Endodermal cell (in vitro differentiated cells): ENCODE measurements around the gene CXCL11. TPM values are rescaled to one million over a fixed set of nuclear protein-coding genes. Genes with fewer than 3 reads are reported as not detected.

Experiments
- DNase-seq: peaks from one replicate; pipeline ENCODE4 v3.0.0-alpha.2; 2017
- H3K27ac ChIP-seq: 2 replicates; pipeline ENCODE4 v1.5.1; 2013; ENCODE audit warnings: mild to moderate bottlenecking, low read depth, low read length, moderate library complexity
- H3K27me3 ChIP-seq: 2 replicates; pipeline ENCODE4 v1.6.1; 2013; ENCODE audit warnings: mild to moderate bottlenecking, low read length, moderate library complexity; ENCODE audit not compliant: insufficient read depth, control insufficient read depth, poor library complexity, severe bottlenecking
- H3K36me3 ChIP-seq: 2 replicates; pipeline ENCODE4 v1.7.0; 2013; ENCODE audit warnings: mild to moderate bottlenecking, low read length, moderate library complexity; ENCODE audit not compliant: control insufficient read depth, insufficient read depth
- H3K4me1 ChIP-seq: one replicate; pipeline ENCODE4 v1.7.0; 2013; ENCODE audit warnings: low read length; ENCODE audit not compliant: control insufficient read depth, insufficient read depth
- H3K4me3 ChIP-seq: 2 replicates; pipeline ENCODE4 v1.5.1; 2013; ENCODE audit warnings: mild to moderate bottlenecking, low read length, moderate library complexity
- H3K9ac ChIP-seq: 2 replicates; pipeline ENCODE4 v1.6.1; 2013; ENCODE audit warnings: mild to moderate bottlenecking, low read length, moderate library complexity; ENCODE audit not compliant: poor library complexity, severe bottlenecking; ENCODE audit errors: extremely low read depth
- H3K9me3 ChIP-seq: 2 replicates; pipeline ENCODE4 v1.6.1; 2013; ENCODE audit warnings: mild to moderate bottlenecking, low read length, moderate library complexity; ENCODE audit not compliant: control insufficient read depth
- H3K27ac Mint-ChIP-seq: 2 replicates; pipeline ENCODE4 v1.8.0; 2020; ENCODE audit warnings: mixed read lengths
- H3K27me3 Mint-ChIP-seq: 2 replicates; pipeline ENCODE4 v1.8.0; 2021; ENCODE audit warnings: mild to moderate bottlenecking, mixed read lengths; ENCODE audit not compliant: insufficient read depth
- H3K36me3 Mint-ChIP-seq: 2 replicates; pipeline ENCODE4 v1.8.0; 2020; ENCODE audit warnings: low read depth, mixed read lengths
- H3K4me1 Mint-ChIP-seq: 2 replicates; pipeline ENCODE4 v1.8.0; 2020; ENCODE audit warnings: mixed read lengths
- H3K4me3 Mint-ChIP-seq: 2 replicates; pipeline ENCODE4 v1.8.0; 2020; ENCODE audit warnings: mild to moderate bottlenecking, moderate library complexity, mixed read lengths
- H3K9me3 Mint-ChIP-seq: 2 replicates; pipeline ENCODE4 v1.8.0; 2020; ENCODE audit warnings: mild to moderate bottlenecking, mixed read lengths
- CTCF ChIP-seq: fragments of 200-600 bp; sonication (generic); conservative IDR thresholded peaks from 2 replicates; pipeline ENCODE4 v1.5.0; 2021; ENCODE audit warnings: antibody characterized with exemption, mild to moderate bottlenecking
- WGBS, 2 experiments: methylation state at CpG; one replicate each; pipeline versions ENCODE4 v1.1.5 to v1.1.7; 2013; ENCODE audit warnings: missing lambda C conversion rate in 2 of 2, mixed read lengths in 1 of 2; ENCODE audit not compliant: insufficient coverage in 1 of 2, insufficient read length in 1 of 2; 5-methylcytosine and 5-hydroxymethylcytosine counted together
- total RNA-seq, 2 donors: library from RNA; stranded (reverse); fragmentation: NEBNext Ultra II Directional in 1 of 2; extraction: Animal tissue kit (Norgen Biotek cat#: 25700) in 1 of 2; gene quantifications; 2 replicates in 1 of 2; 3 replicates in 1 of 2; pipeline ENCODE4 v1.2.1, GENCODE V29; 2021

CXCL11 gene
- total RNA-seq, 2 donors from 2014 or later = not detected

GRCh38 chr4:76035141-76035540, 729 bp downstream of the CXCL11 start:
- no peak overlapping the region for H3K27ac ChIP-seq
- no peak overlapping the region for H3K27ac Mint-ChIP-seq

GRCh38 chr4:76029300-76029699, 6.6 kb downstream of the CXCL11 start:
- TF ChIP-seq CTCF = no peak
- H3K9me3 Mint-ChIP-seq = no peaks in the 10 kb centered on the region
- no peaks in the 10 kb centered on the region for H3K4me1 Mint-ChIP-seq
- no peak overlapping the region for H3K27ac Mint-ChIP-seq
- no peaks in the 10 kb centered on the region for H3K27me3 Mint-ChIP-seq
- no peaks in the 10 kb centered on the region for H3K9me3 ChIP-seq
- no peaks in the 10 kb centered on the region for H3K27me3 ChIP-seq
- no peaks in the 10 kb centered on the region for H3K36me3 ChIP-seq
- no peak overlapping the region for H3K4me3 ChIP-seq
- H3K27ac ChIP-seq = no peak overlapping the region
- H3K4me3 Mint-ChIP-seq = no peak overlapping the region
- DNase-seq = no peak
- H3K9ac ChIP-seq = no peak overlapping the region
- no peaks in the 10 kb centered on the region for H3K36me3 Mint-ChIP-seq
- 82 to 100% methylated on average over 1 to 2 of the region's 2 CpGs for WGBS, 2 experiments
- no peaks in the 10 kb centered on the region for H3K4me1 ChIP-seq

More at GRCh38 chr4:76035141-76035540, 729 bp downstream of the CXCL11 start:
- TF ChIP-seq CTCF = no peak
- 88% methylated on average over 3 of the region's 3 CpGs; no CpG with 5 or more reads in 1 of the 2 experiments for WGBS, 2 experiments
- no peaks in the 10 kb centered on the region for H3K9me3 ChIP-seq
- no peak overlapping the region for H3K9ac ChIP-seq
- no peak overlapping the region for H3K4me3 ChIP-seq
- no peaks in the 10 kb centered on the region for H3K4me1 ChIP-seq
- H3K9me3 Mint-ChIP-seq = no peaks in the 10 kb centered on the region
- H3K27me3 ChIP-seq = no peaks in the 10 kb centered on the region
- no peaks in the 10 kb centered on the region for H3K36me3 ChIP-seq
- no peak for DNase-seq
- H3K4me3 Mint-ChIP-seq = no peak overlapping the region
- no peaks in the 10 kb centered on the region for H3K36me3 Mint-ChIP-seq
- no peaks in the 10 kb centered on the region for H3K27me3 Mint-ChIP-seq
- peaks cover 5% of the 10 kb centered on the region for H3K4me1 Mint-ChIP-seq

GRCh38 chr4:76028350-76028765, 7.5 kb downstream of the CXCL11 start:
- Histone ChIP-seq H3K9ac (no peak overlapping the region), H3K4me3 (no peak overlapping the region), H3K9me3 (no peaks in the 10 kb centered on the region), H3K27me3 (no peaks in the 10 kb centered on the region), H3K36me3 (no peaks in the 10 kb centered on the region), H3K4me1 (no peaks in the 10 kb centered on the region), H3K27ac (no peak overlapping the region)
- no peaks in the 10 kb centered on the region for H3K9me3 Mint-ChIP-seq
- TF ChIP-seq CTCF = no peak
- 90 to 94% methylated on average over 5 to 6 of the region's 6 CpGs for WGBS, 2 experiments
- DNase-seq = no peak
- H3K36me3 Mint-ChIP-seq = no peaks in the 10 kb centered on the region
- H3K4me3 Mint-ChIP-seq = no peak overlapping the region
- no peak overlapping the region for H3K27ac Mint-ChIP-seq
- H3K4me1 Mint-ChIP-seq = no peaks in the 10 kb centered on the region
- H3K27me3 Mint-ChIP-seq = no peaks in the 10 kb centered on the region
